ENCODE data around the gene RIT2. TPM values are rescaled to one million over a fixed set of nuclear protein-coding genes. Genes with fewer than 3 reads are reported as not detected.

The RIT2 gene
- total RNA-seq, 1 experiment from 2014 or later: not detected

GRCh38 chr18:42956287-42956686, 159.2 kb downstream of the RIT2 start:
- Histone ChIP-seq H3K27me3 (replicated peaks; ENCODE audit: control insufficient read depth, insufficient read depth, low read length) (no peaks in the 10 kb centered on the region), H3K36me3 (ENCODE audit: control insufficient read depth, insufficient read depth, low read length) (no peaks in the 10 kb centered on the region), H3K9me3 (no peaks in the 10 kb centered on the region), H3K4me3 (ENCODE audit: low read depth, low read length) (no peak overlapping the region), H3K4me1 (no peaks in the 10 kb centered on the region)
- Mint-ChIP-seq H3K36me3 (ENCODE audit: insufficient read depth, unreplicated experiment) (no peaks in the 10 kb centered on the region), H3K9me3 (ENCODE audit: unreplicated experiment) (no peaks in the 10 kb centered on the region), H3K4me3 (ENCODE audit: unreplicated experiment) (no peak overlapping the region), H3K27ac (ENCODE audit: unreplicated experiment) (peak overlapping the region; percentile 66), H3K4me1 (ENCODE audit: low read depth, unreplicated experiment) (no peaks in the 10 kb centered on the region), H3K27me3 (ENCODE audit: insufficient read depth, unreplicated experiment) (no peaks in the 10 kb centered on the region)
- POLR2A ChIA-PET: no interaction called here
- intact Hi-C loops (cut with micrococcal nuclease; ENCODE audit: unreplicated experiment): no loop called here
- CTCF ChIA-PET: no interaction called here
- BruUV-seq (replicated peaks): no TSS peak
- DNase-seq: no peak
- no peak for TF ChIP-seq CTCF (IDR thresholded peaks at IDR 0.05; ENCODE audit: insufficient read depth in 1 of 2, low read depth in 1 of 2, low read length in 1 of 2, severe bottlenecking in 1 of 2, unreplicated experiment in 1 of 2)

- intact Hi-C loops (cut with micrococcal nuclease; ENCODE audit: unreplicated experiment): no loop called here
- no peak overlapping the region for H3K4me3 ChIP-seq (ENCODE audit: low read depth, low read length)
- ChIA-PET POLR2A (no interaction called here), CTCF (no interaction called here)
- H3K4me1 Mint-ChIP-seq (ENCODE audit: low read depth, unreplicated experiment): no peaks in the 10 kb centered on the region
- no peak for TF ChIP-seq CTCF (IDR thresholded peaks at IDR 0.05; ENCODE audit: insufficient read depth in 1 of 2, low read depth in 1 of 2, low read length in 1 of 2, severe bottlenecking in 1 of 2, unreplicated experiment in 1 of 2)
- no peak overlapping the region for H3K27ac Mint-ChIP-seq (ENCODE audit: unreplicated experiment)
- no peaks in the 10 kb centered on the region for H3K9me3 ChIP-seq
- DNase-seq: no peak
- BruUV-seq (replicated peaks): no TSS peak
- H3K4me3 Mint-ChIP-seq (ENCODE audit: unreplicated experiment): no peak overlapping the region
- H3K9me3 Mint-ChIP-seq (ENCODE audit: unreplicated experiment): no peaks in the 10 kb centered on the region
- H3K4me1 ChIP-seq: no peaks in the 10 kb centered on the region
- no peaks in the 10 kb centered on the region for H3K36me3 Mint-ChIP-seq (ENCODE audit: insufficient read depth, unreplicated experiment)
- H3K27me3 ChIP-seq (replicated peaks; ENCODE audit: control insufficient read depth, insufficient read depth, low read length): no peaks in the 10 kb centered on the region
- H3K36me3 ChIP-seq (ENCODE audit: control insufficient read depth, insufficient read depth, low read length): no peaks in the 10 kb centered on the region
- H3K27me3 Mint-ChIP-seq (ENCODE audit: insufficient read depth, unreplicated experiment): no peaks in the 10 kb centered on the region
Observed at GRCh38 chr18:42954887-42955286, 160.6 kb downstream of the RIT2 start.

GRCh38 chr18:42953306-42953705, 162.2 kb downstream of the RIT2 start:
- no peaks in the 10 kb centered on the region for H3K4me1 Mint-ChIP-seq (ENCODE audit: low read depth, unreplicated experiment)
- no peaks in the 10 kb centered on the region for H3K9me3 Mint-ChIP-seq (ENCODE audit: unreplicated experiment)
- TF ChIP-seq CTCF (IDR thresholded peaks at IDR 0.05; ENCODE audit: insufficient read depth in 1 of 2, low read depth in 1 of 2, low read length in 1 of 2, severe bottlenecking in 1 of 2, unreplicated experiment in 1 of 2): no peak
- POLR2A ChIA-PET: no interaction called here
- no peaks in the 10 kb centered on the region for H3K27me3 Mint-ChIP-seq (ENCODE audit: insufficient read depth, unreplicated experiment)
- Histone ChIP-seq H3K9me3 (no peaks in the 10 kb centered on the region), H3K4me3 (ENCODE audit: low read depth, low read length) (no peak overlapping the region), H3K36me3 (ENCODE audit: control insufficient read depth, insufficient read depth, low read length) (no peaks in the 10 kb centered on the region), H3K27me3 (replicated peaks; ENCODE audit: control insufficient read depth, insufficient read depth, low read length) (no peaks in the 10 kb centered on the region), H3K4me1 (no peaks in the 10 kb centered on the region)
- intact Hi-C loops (cut with micrococcal nuclease; ENCODE audit: unreplicated experiment): no loop called here
- H3K36me3 Mint-ChIP-seq (ENCODE audit: insufficient read depth, unreplicated experiment): no peaks in the 10 kb centered on the region
- no peak for DNase-seq
- no peak overlapping the region for H3K27ac Mint-ChIP-seq (ENCODE audit: unreplicated experiment)
- BruUV-seq (replicated peaks): no TSS peak
- H3K4me3 Mint-ChIP-seq (ENCODE audit: unreplicated experiment): no peak overlapping the region
- CTCF ChIA-PET: no interaction called here
